ENCODE data around the gene ZDHHC14.

The ZDHHC14 gene

GRCh38 chr6:157592541-157592940 is 211.6 kb downstream of the ZDHHC14 start:
- Histone ChIP-seq H4K8ac (ENCODE audit: low read depth, low read length) (no peak overlapping the region), H3K4me1 (ENCODE audit: control insufficient read depth in 2 of 2, insufficient read depth in 1 of 2, low read depth in 1 of 2, low read length in 2 of 2) (peaks cover 0 to under 1% of the 10 kb centered on the region in 2 donors), H2BK15ac (ENCODE audit: low read length) (no peak overlapping the region), H2BK5ac (ENCODE audit: low read length) (no peak overlapping the region), H3K9ac (ENCODE audit: low read depth, low read length, poor library complexity) (no peak overlapping the region), H3K23ac (ENCODE audit: low read depth, low read length, poor library complexity) (peak overlapping the region; percentile 39), H3K4me2 (ENCODE audit: insufficient read depth, low read length, poor library complexity, severe bottlenecking) (no peak overlapping the region), H3K18ac (ENCODE audit: low read length) (no peak overlapping the region), H4K91ac (ENCODE audit: low read depth, low read length, poor library complexity) (no peak overlapping the region), H3K9me3 (replicated peaks in 1 of 2; ENCODE audit: control insufficient read depth in 2 of 2, insufficient read depth in 1 of 2, low read depth in 1 of 2, low read length in 2 of 2) (peaks cover 2 to 13% of the 10 kb centered on the region in 2 donors), H2AK5ac (ENCODE audit: low read depth, low read length) (peak overlapping the region; percentile 49), H2BK12ac (ENCODE audit: low read length) (no peak overlapping the region), H2BK120ac (ENCODE audit: low read depth, low read length) (no peak overlapping the region), H2AFZ (ENCODE audit: low read length) (no peak overlapping the region), H3K36me3 (replicated peaks in 1 of 2; ENCODE audit: control insufficient read depth in 2 of 2, insufficient read depth in 2 of 2, low read length in 2 of 2) (no peaks in the 10 kb centered on the region), H3K4me3 (ENCODE audit: low read length in 2 of 2) (no peak overlapping the region), H3K27ac (replicated peaks; ENCODE audit: low read length) (no peak overlapping the region), H3K14ac (ENCODE audit: low read length) (no peak overlapping the region), H3K79me1 (ENCODE audit: low read depth, low read length) (no peaks in the 10 kb centered on the region), H3K27me3 (ENCODE audit: control insufficient read depth in 3 of 3, insufficient read depth in 3 of 3, low read depth in 1 of 3, low read length in 3 of 3) (no peaks in the 10 kb centered on the region), H3K4ac (ENCODE audit: low read length) (no peak overlapping the region)
- WGBS, 2 donors (ENCODE audit: extremely low coverage in 2 of 2, insufficient read length in 2 of 2, insufficient replicate concordance in 1 of 2), result no CpG with 5 or more reads among the region's 16 CpGs
- no peak for DNase-seq (ENCODE audit: low spot score)

DNA sequence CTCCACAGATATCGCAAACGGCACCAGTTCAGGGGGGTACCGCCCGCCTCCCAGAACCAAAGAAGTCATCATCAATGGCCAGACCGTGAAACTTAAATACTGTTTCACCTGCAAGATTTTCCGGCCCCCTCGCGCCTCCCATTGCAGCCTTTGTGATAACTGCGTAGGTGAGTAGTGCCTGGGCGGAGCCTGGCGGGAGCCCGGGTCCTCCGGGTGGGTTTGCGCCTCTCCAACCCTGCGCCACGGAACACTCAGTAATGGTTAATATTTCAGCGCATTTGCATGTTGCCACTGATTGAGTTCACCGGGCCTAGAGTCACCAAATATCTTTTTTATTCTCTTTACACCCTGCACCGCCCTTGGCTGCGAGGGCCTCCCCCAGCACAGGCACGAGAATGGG is 212.0 kb downstream of the ZDHHC14 start:
- H3K4ac ChIP-seq (ENCODE audit: low read length), result no peak overlapping the region
- no peak overlapping the region for H2BK5ac ChIP-seq (ENCODE audit: low read length)
- H3K4me2 ChIP-seq (ENCODE audit: insufficient read depth, low read length, poor library complexity, severe bottlenecking), result no peak overlapping the region
- no peak overlapping the region for H2BK12ac ChIP-seq (ENCODE audit: low read length)
- H3K18ac ChIP-seq (ENCODE audit: low read length), result no peak overlapping the region
- peaks cover 2 to 13% of the 10 kb centered on the region in 2 donors for H3K9me3 ChIP-seq (replicated peaks in 1 of 2; ENCODE audit: control insufficient read depth in 2 of 2, insufficient read depth in 1 of 2, low read depth in 1 of 2, low read length in 2 of 2)
- no peaks in the 10 kb centered on the region for H3K79me1 ChIP-seq (ENCODE audit: low read depth, low read length)
- no peak overlapping the region for H3K27ac ChIP-seq (replicated peaks; ENCODE audit: low read length)
- DNase-seq (ENCODE audit: low spot score), result no peak
- no peaks in the 10 kb centered on the region for H3K36me3 ChIP-seq (replicated peaks in 1 of 2; ENCODE audit: control insufficient read depth in 2 of 2, insufficient read depth in 2 of 2, low read length in 2 of 2)
- H4K91ac ChIP-seq (ENCODE audit: low read depth, low read length, poor library complexity), result no peak overlapping the region
- no CpG with 5 or more reads among the region's 21 CpGs for WGBS, 2 donors (ENCODE audit: extremely low coverage in 2 of 2, insufficient read length in 2 of 2, insufficient replicate concordance in 1 of 2)
- H3K4me3 ChIP-seq (ENCODE audit: low read length in 2 of 2), result no peak overlapping the region
- H2BK120ac ChIP-seq (ENCODE audit: low read depth, low read length), result no peak overlapping the region
- peak overlapping the region; percentile 39 for H3K23ac ChIP-seq (ENCODE audit: low read depth, low read length, poor library complexity)
- H2AFZ ChIP-seq (ENCODE audit: low read length), result no peak overlapping the region
- H3K14ac ChIP-seq (ENCODE audit: low read length), result no peak overlapping the region
- H3K4me1 ChIP-seq (ENCODE audit: control insufficient read depth in 2 of 2, insufficient read depth in 1 of 2, low read depth in 1 of 2, low read length in 2 of 2), result peaks cover 0 to 4% of the 10 kb centered on the region in 2 donors
- peak overlapping the region; percentile 49 for H2AK5ac ChIP-seq (ENCODE audit: low read depth, low read length)
- no peak overlapping the region for H2BK15ac ChIP-seq (ENCODE audit: low read length)
- H3K9ac ChIP-seq (ENCODE audit: low read depth, low read length, poor library complexity), result no peak overlapping the region
- no peaks in the 10 kb centered on the region for H3K27me3 ChIP-seq (ENCODE audit: control insufficient read depth in 3 of 3, insufficient read depth in 3 of 3, low read depth in 1 of 3, low read length in 3 of 3)
- H4K8ac ChIP-seq (ENCODE audit: low read depth, low read length), result no peak overlapping the region

GRCh38 chr6:157593596-157593995 is 212.6 kb downstream of the ZDHHC14 start:
- Histone ChIP-seq H4K91ac (ENCODE audit: low read depth, low read length, poor library complexity) (no peak overlapping the region), H3K4me3 (ENCODE audit: low read length in 2 of 2) (no peak overlapping the region), H2AFZ (ENCODE audit: low read length) (no peak overlapping the region), H4K8ac (ENCODE audit: low read depth, low read length) (no peak overlapping the region), H3K4me2 (ENCODE audit: insufficient read depth, low read length, poor library complexity, severe bottlenecking) (no peak overlapping the region), H3K27ac (replicated peaks; ENCODE audit: low read length) (no peak overlapping the region), H2BK120ac (ENCODE audit: low read depth, low read length) (no peak overlapping the region), H3K4ac (ENCODE audit: low read length) (no peak overlapping the region), H3K36me3 (replicated peaks in 1 of 2; ENCODE audit: control insufficient read depth in 2 of 2, insufficient read depth in 2 of 2, low read length in 2 of 2) (no peaks in the 10 kb centered on the region), H2BK5ac (ENCODE audit: low read length) (no peak overlapping the region), H3K18ac (ENCODE audit: low read length) (no peak overlapping the region), H3K79me1 (ENCODE audit: low read depth, low read length) (no peaks in the 10 kb centered on the region), H3K14ac (ENCODE audit: low read length) (no peak overlapping the region), H3K27me3 (ENCODE audit: control insufficient read depth in 3 of 3, insufficient read depth in 3 of 3, low read depth in 1 of 3, low read length in 3 of 3) (no peaks in the 10 kb centered on the region), H3K9ac (ENCODE audit: low read depth, low read length, poor library complexity) (no peak overlapping the region), H3K4me1 (ENCODE audit: control insufficient read depth in 2 of 2, insufficient read depth in 1 of 2, low read depth in 1 of 2, low read length in 2 of 2) (peaks cover 0 to 4% of the 10 kb centered on the region in 2 donors), H2BK12ac (ENCODE audit: low read length) (no peak overlapping the region), H3K23ac (ENCODE audit: low read depth, low read length, poor library complexity) (no peak overlapping the region), H3K9me3 (replicated peaks in 1 of 2; ENCODE audit: control insufficient read depth in 2 of 2, insufficient read depth in 1 of 2, low read depth in 1 of 2, low read length in 2 of 2) (peaks cover 2 to 13% of the 10 kb centered on the region in 2 donors), H2AK5ac (ENCODE audit: low read depth, low read length) (no peak overlapping the region), H2BK15ac (ENCODE audit: low read length) (no peak overlapping the region)
- no peak for DNase-seq (ENCODE audit: low spot score)
- WGBS, 2 donors (ENCODE audit: extremely low coverage in 2 of 2, insufficient read length in 2 of 2, insufficient replicate concordance in 1 of 2), result no CpG with 5 or more reads among the region's 8 CpGs

GRCh38 chr6:157594292-157594691 is 213.3 kb downstream of the ZDHHC14 start:
- H3K27ac ChIP-seq (replicated peaks; ENCODE audit: low read length), result no peak overlapping the region
- no peaks in the 10 kb centered on the region for H3K36me3 ChIP-seq (replicated peaks in 1 of 2; ENCODE audit: control insufficient read depth in 2 of 2, insufficient read depth in 2 of 2, low read length in 2 of 2)
- no peak overlapping the region for H4K91ac ChIP-seq (ENCODE audit: low read depth, low read length, poor library complexity)
- H3K23ac ChIP-seq (ENCODE audit: low read depth, low read length, poor library complexity), result no peak overlapping the region
- H3K4me3 ChIP-seq (ENCODE audit: low read length in 2 of 2), result no peak overlapping the region
- H2AK5ac ChIP-seq (ENCODE audit: low read depth, low read length), result no peak overlapping the region
- H3K4me1 ChIP-seq (ENCODE audit: control insufficient read depth in 2 of 2, insufficient read depth in 1 of 2, low read depth in 1 of 2, low read length in 2 of 2), result peaks cover 0 to 4% of the 10 kb centered on the region in 2 donors
- no peak for DNase-seq (ENCODE audit: low spot score)
- no peak overlapping the region for H2BK15ac ChIP-seq (ENCODE audit: low read length)
- peaks cover 2 to 13% of the 10 kb centered on the region in 2 donors for H3K9me3 ChIP-seq (replicated peaks in 1 of 2; ENCODE audit: control insufficient read depth in 2 of 2, insufficient read depth in 1 of 2, low read depth in 1 of 2, low read length in 2 of 2)
- no peaks in the 10 kb centered on the region for H3K27me3 ChIP-seq (ENCODE audit: control insufficient read depth in 3 of 3, insufficient read depth in 3 of 3, low read depth in 1 of 3, low read length in 3 of 3)
- H4K8ac ChIP-seq (ENCODE audit: low read depth, low read length), result no peak overlapping the region
- H2AFZ ChIP-seq (ENCODE audit: low read length), result no peak overlapping the region
- no peak overlapping the region for H3K4ac ChIP-seq (ENCODE audit: low read length)
- H2BK120ac ChIP-seq (ENCODE audit: low read depth, low read length), result no peak overlapping the region
- WGBS, 2 donors (ENCODE audit: extremely low coverage in 2 of 2, insufficient read length in 2 of 2, insufficient replicate concordance in 1 of 2), result no CpG with 5 or more reads among the region's 7 CpGs
- no peak overlapping the region for H3K9ac ChIP-seq (ENCODE audit: low read depth, low read length, poor library complexity)
- no peak overlapping the region for H3K14ac ChIP-seq (ENCODE audit: low read length)
- H2BK5ac ChIP-seq (ENCODE audit: low read length), result no peak overlapping the region
- H3K4me2 ChIP-seq (ENCODE audit: insufficient read depth, low read length, poor library complexity, severe bottlenecking), result no peak overlapping the region
- no peak overlapping the region for H2BK12ac ChIP-seq (ENCODE audit: low read length)
- no peaks in the 10 kb centered on the region for H3K79me1 ChIP-seq (ENCODE audit: low read depth, low read length)
- H3K18ac ChIP-seq (ENCODE audit: low read length), result no peak overlapping the region
